IPS-NIHi7 (cell line): ENCODE data around the gene LRRTM2.
A peak's percentile ranks its signal among the peaks of the same experiment; 100 is the strongest.
"Not testable (repeated sequence)": the region's sequence is repeated elsewhere in the genome, so short reads cannot be mapped to it uniquely, and the experiment has no call there.

Experiments
- DNase-seq: peaks from one replicate; pipeline ENCODE4 v3.0.0; 2012; ENCODE audit warnings: mixed read lengths; ENCODE audit errors: extremely low spot score

LRRTM2 gene

GRCh38 chr5:138840103-138840502 is 35.0 kb downstream of the LRRTM2 start:
- no peak for DNase-seq

GRCh38 chr5:138837160-138837559 is 38.0 kb downstream of the LRRTM2 start:
- no peak for DNase-seq

- not testable (repeated sequence) for DNase-seq
These were observed 40.3 kb downstream of the LRRTM2 start for GRCh38 chr5:138834853-138835252.

GRCh38 chr5:138833726-138834480 is 41.2 kb downstream of the LRRTM2 start:
- DNase-seq: no peak

- DNase-seq: no peak
These were observed 42.1 kb downstream of the LRRTM2 start for GRCh38 chr5:138833080-138833479.

GRCh38 chr5:138832218-138832617 is 42.9 kb downstream of the LRRTM2 start:
- no peak for DNase-seq

GRCh38 chr5:138831703-138832102 is 43.4 kb downstream of the LRRTM2 start:
- DNase-seq: no peak

GRCh38 chr5:138829341-138829740 is 45.8 kb downstream of the LRRTM2 start:
- no peak for DNase-seq

- DNase-seq: no peak
These were observed 46.6 kb downstream of the LRRTM2 start for GRCh38 chr5:138828556-138828955.

GRCh38 chr5:138824924-138825863 is 49.9 kb downstream of the LRRTM2 start:
- peak; percentile 35 for DNase-seq

GRCh38 chr5:138824516-138824915 is 50.6 kb downstream of the LRRTM2 start:
- DNase-seq: no peak

GRCh38 chr5:138820695-138821094 is 54.4 kb downstream of the LRRTM2 start:
- DNase-seq: no peak

GRCh38 chr5:138819081-138819480 is 56.1 kb downstream of the LRRTM2 start:
- peak; percentile 23 for DNase-seq
